Liver (tissue), 3 donors: Measurements from ENCODE around the gene HLA-DRB5.

Source experiments
- GABPA ChIP-seq, 2 donors: IDR thresholded peaks in 1 of 2; conservative IDR thresholded peaks in 1 of 2; 2 replicates each; pipeline ENCODE4 v1.6.1; 2016; ENCODE audit warnings: antibody characterized with exemption in 2 of 2, mild to moderate bottlenecking in 1 of 2, moderate library complexity in 1 of 2
- SP1 ChIP-seq: IDR thresholded peaks from 2 replicates; pipeline ENCODE4 v1.6.1; 2018; ENCODE audit warnings: antibody characterized with exemption, mild to moderate bottlenecking
- YY1 ChIP-seq: IDR thresholded peaks from 2 replicates; pipeline ENCODE4 v1.6.1; 2016; ENCODE audit warnings: antibody characterized with exemption, mild to moderate bottlenecking
- TF ChIP-seq, protein P1 (sequence below): IDR thresholded peaks from 2 replicates; pipeline ENCODE4 v1.6.1; 2016; ENCODE audit warnings: antibody characterized with exemption, mild to moderate bottlenecking
- TF ChIP-seq, protein P2 (sequence below): fragments of 150-350 bp; IDR thresholded peaks from 2 replicates; pipeline ENCODE4 v1.5.1; 2017; ENCODE audit warnings: improper control_type of control experiment, low read depth, low read length; ENCODE audit not compliant: missing input control
- TF ChIP-seq, protein P3 (sequence below): IDR thresholded peaks from 2 replicates; pipeline ENCODE4 v1.6.1; 2016; ENCODE audit warnings: antibody characterized with exemption
- TF ChIP-seq, protein P4 (sequence below): IDR thresholded peaks from 2 replicates; pipeline ENCODE4 v1.6.1; 2016; ENCODE audit warnings: antibody characterized with exemption
- TF ChIP-seq, protein P5 (sequence below): IDR thresholded peaks from 2 replicates; pipeline ENCODE4 v1.6.1; 2016; ENCODE audit warnings: antibody characterized with exemption
- donor health status: healthy.
- donor health status: healthy.

DNA sequence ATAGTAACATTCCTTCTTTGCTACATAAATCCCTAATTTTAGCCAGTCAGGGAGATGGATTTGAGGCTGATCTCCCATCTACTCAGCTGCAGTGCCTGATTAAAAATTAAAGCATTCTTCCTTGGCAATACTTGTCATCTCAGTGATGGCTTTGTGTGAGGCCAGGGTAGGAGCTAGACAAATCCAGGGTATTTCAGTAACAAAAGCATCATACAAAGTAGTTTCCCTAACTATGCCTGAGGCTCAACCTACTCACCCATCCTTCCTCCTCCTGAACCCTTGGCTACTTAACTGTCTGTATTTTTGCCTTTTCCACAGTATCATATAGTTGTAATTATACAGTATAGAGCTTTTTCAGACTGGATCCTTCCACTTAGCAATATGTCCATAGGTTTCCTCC, 37.7 kb downstream of the HLA-DRB5 start:
- TF ChIP-seq, protein P1, sequence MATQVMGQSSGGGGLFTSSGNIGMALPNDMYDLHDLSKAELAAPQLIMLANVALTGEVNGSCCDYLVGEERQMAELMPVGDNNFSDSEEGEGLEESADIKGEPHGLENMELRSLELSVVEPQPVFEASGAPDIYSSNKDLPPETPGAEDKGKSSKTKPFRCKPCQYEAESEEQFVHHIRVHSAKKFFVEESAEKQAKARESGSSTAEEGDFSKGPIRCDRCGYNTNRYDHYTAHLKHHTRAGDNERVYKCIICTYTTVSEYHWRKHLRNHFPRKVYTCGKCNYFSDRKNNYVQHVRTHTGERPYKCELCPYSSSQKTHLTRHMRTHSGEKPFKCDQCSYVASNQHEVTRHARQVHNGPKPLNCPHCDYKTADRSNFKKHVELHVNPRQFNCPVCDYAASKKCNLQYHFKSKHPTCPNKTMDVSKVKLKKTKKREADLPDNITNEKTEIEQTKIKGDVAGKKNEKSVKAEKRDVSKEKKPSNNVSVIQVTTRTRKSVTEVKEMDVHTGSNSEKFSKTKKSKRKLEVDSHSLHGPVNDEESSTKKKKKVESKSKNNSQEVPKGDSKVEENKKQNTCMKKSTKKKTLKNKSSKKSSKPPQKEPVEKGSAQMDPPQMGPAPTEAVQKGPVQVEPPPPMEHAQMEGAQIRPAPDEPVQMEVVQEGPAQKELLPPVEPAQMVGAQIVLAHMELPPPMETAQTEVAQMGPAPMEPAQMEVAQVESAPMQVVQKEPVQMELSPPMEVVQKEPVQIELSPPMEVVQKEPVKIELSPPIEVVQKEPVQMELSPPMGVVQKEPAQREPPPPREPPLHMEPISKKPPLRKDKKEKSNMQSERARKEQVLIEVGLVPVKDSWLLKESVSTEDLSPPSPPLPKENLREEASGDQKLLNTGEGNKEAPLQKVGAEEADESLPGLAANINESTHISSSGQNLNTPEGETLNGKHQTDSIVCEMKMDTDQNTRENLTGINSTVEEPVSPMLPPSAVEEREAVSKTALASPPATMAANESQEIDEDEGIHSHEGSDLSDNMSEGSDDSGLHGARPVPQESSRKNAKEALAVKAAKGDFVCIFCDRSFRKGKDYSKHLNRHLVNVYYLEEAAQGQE = no peak
- TF ChIP-seq GABPA (IDR thresholded peaks at IDR 0.05 in 1 of 2, conservative IDR thresholded peaks at IDR 0.05 in 1 of 2) = no peak
- TF ChIP-seq, protein P2, sequence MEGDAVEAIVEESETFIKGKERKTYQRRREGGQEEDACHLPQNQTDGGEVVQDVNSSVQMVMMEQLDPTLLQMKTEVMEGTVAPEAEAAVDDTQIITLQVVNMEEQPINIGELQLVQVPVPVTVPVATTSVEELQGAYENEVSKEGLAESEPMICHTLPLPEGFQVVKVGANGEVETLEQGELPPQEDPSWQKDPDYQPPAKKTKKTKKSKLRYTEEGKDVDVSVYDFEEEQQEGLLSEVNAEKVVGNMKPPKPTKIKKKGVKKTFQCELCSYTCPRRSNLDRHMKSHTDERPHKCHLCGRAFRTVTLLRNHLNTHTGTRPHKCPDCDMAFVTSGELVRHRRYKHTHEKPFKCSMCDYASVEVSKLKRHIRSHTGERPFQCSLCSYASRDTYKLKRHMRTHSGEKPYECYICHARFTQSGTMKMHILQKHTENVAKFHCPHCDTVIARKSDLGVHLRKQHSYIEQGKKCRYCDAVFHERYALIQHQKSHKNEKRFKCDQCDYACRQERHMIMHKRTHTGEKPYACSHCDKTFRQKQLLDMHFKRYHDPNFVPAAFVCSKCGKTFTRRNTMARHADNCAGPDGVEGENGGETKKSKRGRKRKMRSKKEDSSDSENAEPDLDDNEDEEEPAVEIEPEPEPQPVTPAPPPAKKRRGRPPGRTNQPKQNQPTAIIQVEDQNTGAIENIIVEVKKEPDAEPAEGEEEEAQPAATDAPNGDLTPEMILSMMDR = no peak
- TF ChIP-seq, protein P3, sequence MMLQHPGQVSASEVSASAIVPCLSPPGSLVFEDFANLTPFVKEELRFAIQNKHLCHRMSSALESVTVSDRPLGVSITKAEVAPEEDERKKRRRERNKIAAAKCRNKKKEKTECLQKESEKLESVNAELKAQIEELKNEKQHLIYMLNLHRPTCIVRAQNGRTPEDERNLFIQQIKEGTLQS = no peak
- TF ChIP-seq, protein P4, sequence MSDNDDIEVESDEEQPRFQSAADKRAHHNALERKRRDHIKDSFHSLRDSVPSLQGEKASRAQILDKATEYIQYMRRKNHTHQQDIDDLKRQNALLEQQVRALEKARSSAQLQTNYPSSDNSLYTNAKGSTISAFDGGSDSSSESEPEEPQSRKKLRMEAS = no peak
- TF ChIP-seq, protein P5, sequence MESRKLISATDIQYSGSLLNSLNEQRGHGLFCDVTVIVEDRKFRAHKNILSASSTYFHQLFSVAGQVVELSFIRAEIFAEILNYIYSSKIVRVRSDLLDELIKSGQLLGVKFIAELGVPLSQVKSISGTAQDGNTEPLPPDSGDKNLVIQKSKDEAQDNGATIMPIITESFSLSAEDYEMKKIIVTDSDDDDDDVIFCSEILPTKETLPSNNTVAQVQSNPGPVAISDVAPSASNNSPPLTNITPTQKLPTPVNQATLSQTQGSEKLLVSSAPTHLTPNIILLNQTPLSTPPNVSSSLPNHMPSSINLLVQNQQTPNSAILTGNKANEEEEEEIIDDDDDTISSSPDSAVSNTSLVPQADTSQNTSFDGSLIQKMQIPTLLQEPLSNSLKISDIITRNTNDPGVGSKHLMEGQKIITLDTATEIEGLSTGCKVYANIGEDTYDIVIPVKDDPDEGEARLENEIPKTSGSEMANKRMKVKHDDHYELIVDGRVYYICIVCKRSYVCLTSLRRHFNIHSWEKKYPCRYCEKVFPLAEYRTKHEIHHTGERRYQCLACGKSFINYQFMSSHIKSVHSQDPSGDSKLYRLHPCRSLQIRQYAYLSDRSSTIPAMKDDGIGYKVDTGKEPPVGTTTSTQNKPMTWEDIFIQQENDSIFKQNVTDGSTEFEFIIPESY = no peak
- no peak for TF ChIP-seq SP1
- TF ChIP-seq YY1 = no peak
